ENCODE measurements around the gene SNRNP40. TPM values are rescaled to one million over a fixed set of nuclear protein-coding genes. Genes with fewer than 3 reads are reported as not detected.

SNRNP40 gene
- polyA plus RNA-seq, 1 of the 3 experiments (the other 2 are of a cell fraction): 46.7 TPM

DNA sequence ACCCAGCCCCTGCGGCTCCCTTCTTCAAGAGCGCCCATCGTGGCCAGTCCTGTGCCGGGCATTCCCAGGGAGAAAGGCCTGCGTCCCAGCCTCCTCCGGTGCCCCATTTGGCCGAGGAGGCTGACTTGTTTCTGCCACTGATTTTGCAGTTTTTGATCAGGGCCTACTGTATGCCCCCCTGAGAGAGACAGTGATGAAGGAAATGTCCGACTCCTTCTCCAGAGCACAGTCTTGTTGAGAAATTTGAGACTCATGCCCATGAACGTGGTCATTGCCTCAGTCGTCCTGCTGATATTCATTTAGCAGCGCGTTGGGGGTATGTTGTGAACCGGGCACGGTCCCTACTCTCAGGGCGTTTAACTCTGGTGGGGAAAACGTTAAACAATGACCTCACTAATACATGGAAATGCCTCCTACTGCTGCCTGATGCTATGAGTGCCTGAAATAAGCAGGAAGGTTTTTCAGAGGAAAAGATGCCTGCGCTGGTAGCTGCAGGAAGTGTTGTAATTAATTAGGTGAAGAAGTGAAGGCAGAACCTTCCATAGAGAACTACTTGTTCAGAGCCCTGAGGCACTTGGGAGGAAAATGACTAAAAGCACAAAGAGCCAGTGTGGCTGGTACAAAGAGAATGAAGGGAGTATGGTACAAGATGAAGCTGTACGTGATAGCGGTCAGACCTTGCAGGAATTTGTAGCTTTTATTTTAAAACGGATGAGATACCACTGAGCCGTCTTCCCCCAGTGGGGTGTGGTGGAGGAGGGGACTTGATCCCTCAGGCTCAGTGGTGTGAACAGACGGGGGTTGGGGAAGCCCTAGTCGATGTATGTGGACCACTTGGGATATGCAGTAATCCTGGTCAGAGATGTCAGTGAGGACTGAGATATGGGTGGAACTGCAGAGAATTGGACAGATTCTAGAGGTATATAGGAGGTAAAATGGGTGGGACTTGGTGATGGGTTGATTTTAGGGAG lies 974 bp upstream of the SNRNP40 start (continued):
- TF ChIP-seq, protein P1, sequence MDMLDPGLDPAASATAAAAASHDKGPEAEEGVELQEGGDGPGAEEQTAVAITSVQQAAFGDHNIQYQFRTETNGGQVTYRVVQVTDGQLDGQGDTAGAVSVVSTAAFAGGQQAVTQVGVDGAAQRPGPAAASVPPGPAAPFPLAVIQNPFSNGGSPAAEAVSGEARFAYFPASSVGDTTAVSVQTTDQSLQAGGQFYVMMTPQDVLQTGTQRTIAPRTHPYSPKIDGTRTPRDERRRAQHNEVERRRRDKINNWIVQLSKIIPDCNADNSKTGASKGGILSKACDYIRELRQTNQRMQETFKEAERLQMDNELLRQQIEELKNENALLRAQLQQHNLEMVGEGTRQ (IDR thresholded peaks at IDR 0.05; ENCODE audit: borderline replicate concordance, low read depth, low read length): no peak
- no peak for TF ChIP-seq RAD21 (IDR thresholded peaks at IDR 0.05; ENCODE audit: low read length)

DNA sequence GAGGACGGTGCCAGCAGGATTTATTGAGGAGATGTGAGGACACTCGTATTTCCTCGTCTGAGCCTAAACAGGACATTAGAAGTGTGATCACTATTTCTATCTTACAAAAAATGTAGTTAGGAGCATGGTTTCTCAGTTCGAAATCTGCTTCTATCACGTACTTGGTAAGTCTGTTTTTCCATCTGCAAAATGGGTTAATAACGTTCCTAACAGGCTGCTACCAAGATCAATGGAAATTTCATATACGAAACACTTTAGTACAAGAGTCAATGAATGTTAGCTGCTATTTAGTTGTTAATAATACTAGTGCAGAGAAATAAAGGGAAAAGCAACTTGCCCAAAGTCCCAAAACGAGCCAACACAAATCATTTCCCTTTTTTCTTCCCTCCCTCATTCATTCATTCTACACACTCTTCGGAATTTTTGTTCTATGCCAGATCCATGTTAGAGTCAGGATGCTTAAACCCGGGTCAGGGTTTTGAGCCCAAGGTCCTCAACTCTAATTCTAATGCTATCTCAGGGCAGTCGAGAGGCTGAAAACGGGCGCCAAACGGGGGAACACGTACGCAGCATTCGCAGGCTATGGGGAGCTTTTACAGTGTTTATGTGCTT lies 608 bp downstream of the SNRNP40 start:
- CTCF ChIA-PET: interaction anchor here (1.7 to 3.0 kb wide), 2 partner anchors 111 to 115 kb away, joined by 8 to 30 read pairs; no protein-coding TSS in a partner anchor

More for the DNA sequence above, 608 bp downstream of the SNRNP40 start:
- peak overlapping the region; percentile 88 to 95 for H3K4me3 ChIP-seq (ENCODE audit: low read depth in 2 of 2, low read length in 1 of 2)
- no peaks in the 10 kb centered on the region for H3K9me2 ChIP-seq
- peaks cover 5 to 16% of the 10 kb centered on the region in 2 experiments; a peak in 2 of 4 replicates for H3K4me1 ChIP-seq (ENCODE audit: control insufficient read depth in 1 of 2, insufficient read depth in 2 of 2, low read depth in 1 of 2, low read length in 1 of 2)
- no peak for DNase-seq
- H3K9ac ChIP-seq: peak overlapping the region; percentile 91
- H3F3A ChIP-seq (replicated peaks; ENCODE audit: insufficient read depth): no peaks in the 10 kb centered on the region
- H3K9me3 ChIP-seq: no peaks in the 10 kb centered on the region
- no peaks in the 10 kb centered on the region for H3K27me3 ChIP-seq (ENCODE audit: insufficient read depth)
- H3K36me3 ChIP-seq (replicated peaks in 1 of 2; ENCODE audit: control insufficient read depth in 1 of 2, insufficient read depth in 2 of 2, low read length in 1 of 2): peaks cover 14 to 16% of the 10 kb centered on the region in 2 experiments
- POLR2A ChIA-PET: interaction anchor here (0.5 to 1.3 kb wide), 6 partner anchors 17 to 106 kb away, joined by 3 to 4 read pairs (median 3); partner anchors contain the start of gene NKAIN1
- H3K4me2 ChIP-seq: peak overlapping the region; percentile 78
- peak overlapping the region; percentile 77 for H2AFZ ChIP-seq (ENCODE audit: low read depth)
- TF ChIP-seq SMC3 (IDR thresholded peaks at IDR 0.05; ENCODE audit: low read depth, low read length): no peak
- TF ChIP-seq FOXJ3 (CRISPR knock-in tag; IDR thresholded peaks at IDR 0.05): no peak
- TF ChIP-seq, protein P2, sequence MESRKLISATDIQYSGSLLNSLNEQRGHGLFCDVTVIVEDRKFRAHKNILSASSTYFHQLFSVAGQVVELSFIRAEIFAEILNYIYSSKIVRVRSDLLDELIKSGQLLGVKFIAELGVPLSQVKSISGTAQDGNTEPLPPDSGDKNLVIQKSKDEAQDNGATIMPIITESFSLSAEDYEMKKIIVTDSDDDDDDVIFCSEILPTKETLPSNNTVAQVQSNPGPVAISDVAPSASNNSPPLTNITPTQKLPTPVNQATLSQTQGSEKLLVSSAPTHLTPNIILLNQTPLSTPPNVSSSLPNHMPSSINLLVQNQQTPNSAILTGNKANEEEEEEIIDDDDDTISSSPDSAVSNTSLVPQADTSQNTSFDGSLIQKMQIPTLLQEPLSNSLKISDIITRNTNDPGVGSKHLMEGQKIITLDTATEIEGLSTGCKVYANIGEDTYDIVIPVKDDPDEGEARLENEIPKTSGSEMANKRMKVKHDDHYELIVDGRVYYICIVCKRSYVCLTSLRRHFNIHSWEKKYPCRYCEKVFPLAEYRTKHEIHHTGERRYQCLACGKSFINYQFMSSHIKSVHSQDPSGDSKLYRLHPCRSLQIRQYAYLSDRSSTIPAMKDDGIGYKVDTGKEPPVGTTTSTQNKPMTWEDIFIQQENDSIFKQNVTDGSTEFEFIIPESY (IDR thresholded peaks at IDR 0.05; ENCODE audit: borderline replicate concordance, low read depth): no peak
- TF ChIP-seq EZH2phosphoT487 (IDR thresholded peaks at IDR 0.05; ENCODE audit: borderline replicate concordance, low read depth): no peak
- no peak for TF ChIP-seq RAD21 (IDR thresholded peaks at IDR 0.05; ENCODE audit: low read length)
- no peak for TF ChIP-seq CHD2 (IDR thresholded peaks at IDR 0.05; ENCODE audit: low read length, partially characterized antibody)
- no peak for TF ChIP-seq RXRA (IDR thresholded peaks at IDR 0.05; ENCODE audit: borderline replicate concordance, low read depth)
- TF ChIP-seq FOXM1 (IDR thresholded peaks at IDR 0.05; ENCODE audit: low read depth): no peak
- no peak for TF ChIP-seq USF1 (IDR thresholded peaks at IDR 0.05; ENCODE audit: borderline replicate concordance, low read depth)
- TF ChIP-seq JUND (IDR thresholded peaks at IDR 0.05): no peak
- no peak for TF ChIP-seq MAX (IDR thresholded peaks at IDR 0.05; ENCODE audit: low read depth)
- TF ChIP-seq EP300 (IDR thresholded peaks at IDR 0.05; ENCODE audit: borderline replicate concordance in 1 of 2, low read depth in 1 of 2, low read length in 1 of 2): no peak
- TF ChIP-seq NFIC (IDR thresholded peaks at IDR 0.05; ENCODE audit: borderline replicate concordance): no peak
- no peak for TF ChIP-seq RCOR1 (IDR thresholded peaks at IDR 0.05; ENCODE audit: low read length)
- 14% methylated on average over 17 of the region's 17 CpGs for WGBS (ENCODE audit: low lambda C conversion rate)
- no peaks in the 10 kb centered on the region for H4K20me1 ChIP-seq (ENCODE audit: insufficient read depth)
- H3K79me2 ChIP-seq (ENCODE audit: insufficient read depth): peaks cover 77% of the 10 kb centered on the region
- H3K27ac ChIP-seq (ENCODE audit: low read depth in 2 of 2, low read length in 1 of 2): peak overlapping the region; percentile 60 to 78
